ENCODE measurements around the gene KLK7.

DNA sequence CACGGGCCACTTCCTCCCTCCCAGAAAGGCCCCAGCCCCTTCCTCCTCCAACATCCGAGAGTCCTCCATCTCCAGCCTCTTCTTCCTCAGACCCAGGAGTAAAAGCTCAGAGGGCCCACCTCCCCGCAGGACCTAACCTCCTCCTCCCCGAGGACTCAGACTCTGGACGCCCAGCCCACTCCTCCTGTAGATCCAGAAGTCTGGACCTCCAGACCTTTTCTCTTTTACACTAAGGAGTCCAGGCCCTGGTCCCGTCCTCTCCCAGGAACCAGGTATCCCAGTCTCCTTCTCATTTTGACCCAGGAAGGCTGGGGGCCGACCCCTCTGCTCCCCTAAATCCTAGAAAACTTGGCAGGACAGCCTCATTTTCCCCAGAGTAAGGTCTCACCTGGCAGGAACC lies 19.6 kb upstream of the KLK7 start:
- TF ChIP-seq POLR2A (IDR thresholded peaks at IDR 0.05; ENCODE audit: low read depth, low read length), result no peak
- TF ChIP-seq TAF1 (IDR thresholded peaks at IDR 0.05; ENCODE audit: low read depth, low read length), result no peak
